T-helper 2 cell (primary cell): ENCODE results near the gene NCK1.

Experiments
- DNase-seq, 5 experiments: peaks; one replicate each; pipeline versions ENCODE4 v3.0.0 to v3.0.0-alpha.2; 2012 to 2022

NCK1 gene

DNA sequence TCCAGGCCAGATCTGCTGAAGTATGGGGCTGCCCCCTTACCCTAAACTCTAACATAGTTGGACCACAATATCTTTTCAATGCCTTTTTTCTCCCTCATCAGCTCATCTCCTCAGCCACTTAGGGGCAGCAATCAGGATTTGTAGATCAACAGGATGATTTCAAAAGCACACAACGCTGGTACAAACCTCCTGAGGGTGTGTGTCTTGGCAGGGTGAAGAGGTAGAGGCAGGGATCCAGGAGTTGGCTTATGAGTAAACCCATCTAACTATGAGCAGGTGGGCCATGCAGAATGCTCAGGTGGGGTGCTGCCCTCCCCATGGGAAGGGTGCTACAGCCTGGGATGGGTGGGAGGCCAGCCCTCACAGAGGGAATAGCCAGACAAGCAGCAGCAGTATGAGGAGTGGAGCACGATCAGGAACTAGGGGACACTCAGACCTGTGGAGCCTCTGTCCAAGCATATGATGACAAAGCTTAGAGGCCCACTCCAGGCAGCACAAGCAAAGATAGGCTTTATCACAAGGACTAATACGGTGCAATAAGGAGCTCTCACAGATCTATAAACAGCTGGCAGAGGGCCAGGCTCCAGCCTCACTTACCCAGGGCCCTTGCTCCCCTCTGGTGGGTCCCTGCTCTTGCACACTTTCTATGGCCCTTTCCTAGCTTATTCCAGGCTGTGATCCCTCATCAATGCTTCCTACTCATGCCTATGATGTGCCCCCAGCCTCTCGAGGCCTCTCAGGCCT is 127.9 kb downstream of the NCK1 start:
- no peak for DNase-seq

- DNase-seq, result no peak
Observed at GRCh38 chr3:136990826-136991225, 128.8 kb downstream of the NCK1 start.

GRCh38 chr3:136992115-136992514 is 130.1 kb downstream of the NCK1 start:
- no peak for DNase-seq

GRCh38 chr3:136994772-136995516 is 132.9 kb downstream of the NCK1 start:
- no peak for DNase-seq

- no peak for DNase-seq
Observed at GRCh38 chr3:136995652-136996051, 133.6 kb downstream of the NCK1 start.
